ENCODE data around the gene CACNA1G. TPM values are rescaled to one million over a fixed set of nuclear protein-coding genes. Genes with fewer than 3 reads are reported as not detected.

The CACNA1G gene
- total and polyA plus RNA-seq, 9 of the 15 experiments (the other 6 are each of a cell fraction or from before 2014, with no cell fraction given): 0.01 TPM; not detected in 8

- 0 out of 2 replicates have a peak, but pooled peaks have one; percentile 37 for TF ChIP-seq EZH2 (IDR thresholded peaks at IDR 0.05; ENCODE audit: borderline replicate concordance, low read depth, low read length)
- no peak for TF ChIP-seq ZNF407 (IDR thresholded peaks at IDR 0.05; ENCODE audit: low read depth)
- TF ChIP-seq IRF1 (CRISPR knock-in tag; IDR thresholded peaks at IDR 0.05; ENCODE audit: borderline replicate concordance): no peak
- Histone ChIP-seq H3K27me3 (ENCODE audit: control insufficient read depth in 2 of 2, insufficient read depth in 2 of 2, low read length in 2 of 2) (peaks cover 22 to 67% of the 10 kb centered on the region in 2 experiments), H3K4me1 (replicated peaks in 1 of 2; ENCODE audit: control insufficient read depth in 2 of 2, insufficient read depth in 2 of 2, low read length in 2 of 2) (peaks cover 9 to 39% of the 10 kb centered on the region in 2 experiments), H3K4me3 (no peak overlapping the region), H3K4me2 (ENCODE audit: insufficient read depth, low read length) (no peak overlapping the region), H2AFZ (ENCODE audit: low read depth, low read length) (no peak overlapping the region), H4K20me1 (replicated peaks; ENCODE audit: control insufficient read depth, insufficient read depth, low read length) (peaks cover 10% of the 10 kb centered on the region; the same call in 1 of the 2 replicates), H3K9ac (ENCODE audit: insufficient read depth in 1 of 2, low read depth in 2 of 2, low read length in 2 of 2) (no peak overlapping the region), H3K36me3 (ENCODE audit: control insufficient read depth, insufficient read depth, low read length) (no peaks in the 10 kb centered on the region), H3K27ac (ENCODE audit: extremely low read depth, low read depth, low read length) (no peak overlapping the region), H3K79me2 (ENCODE audit: control insufficient read depth, insufficient read depth, low read length) (no peaks in the 10 kb centered on the region), H3K9me1 (ENCODE audit: control insufficient read depth, insufficient read depth, low read length) (no peaks in the 10 kb centered on the region), H3K9me3 (replicated peaks; ENCODE audit: control insufficient read depth, insufficient read depth, low read depth, low read length) (no peaks in the 10 kb centered on the region)
- no peak for ATAC-seq
- no peak for DNase-seq (ENCODE audit: extremely low read depth in 1 of 4, low spot score in 3 of 4)
- CTCF ChIA-PET (ENCODE audit: low intra/inter-chr PET ratio): no interaction called here
- POLR2A ChIA-PET: interaction anchor here (1.1 kb wide), 1 partner anchor 25 kb away, joined by 3 read pairs; no protein-coding TSS in a partner anchor
- intact Hi-C loops (cut with micrococcal nuclease): no loop called here
- no TSS peak for BruUV-seq (replicated peaks)
- 27% methylated on average over 4 of the region's 4 CpGs for WGBS (ENCODE audit: insufficient coverage, low coverage, missing lambda C conversion rate)
- in situ Hi-C loops (cut with MboI): no loop called here
- no peak for FAIRE-seq
Observed at GRCh38 chr17:50558091-50558490, 2.4 kb upstream of the CACNA1G start.
